ENCODE data around the gene ZNF792.

GRCh38 chr19:34997071-34997617 is 33.1 kb upstream of the ZNF792 start:
- TF ChIP-seq POLR2A (IDR thresholded peaks at IDR 0.05), result no peak
- TF ChIP-seq, protein P1, sequence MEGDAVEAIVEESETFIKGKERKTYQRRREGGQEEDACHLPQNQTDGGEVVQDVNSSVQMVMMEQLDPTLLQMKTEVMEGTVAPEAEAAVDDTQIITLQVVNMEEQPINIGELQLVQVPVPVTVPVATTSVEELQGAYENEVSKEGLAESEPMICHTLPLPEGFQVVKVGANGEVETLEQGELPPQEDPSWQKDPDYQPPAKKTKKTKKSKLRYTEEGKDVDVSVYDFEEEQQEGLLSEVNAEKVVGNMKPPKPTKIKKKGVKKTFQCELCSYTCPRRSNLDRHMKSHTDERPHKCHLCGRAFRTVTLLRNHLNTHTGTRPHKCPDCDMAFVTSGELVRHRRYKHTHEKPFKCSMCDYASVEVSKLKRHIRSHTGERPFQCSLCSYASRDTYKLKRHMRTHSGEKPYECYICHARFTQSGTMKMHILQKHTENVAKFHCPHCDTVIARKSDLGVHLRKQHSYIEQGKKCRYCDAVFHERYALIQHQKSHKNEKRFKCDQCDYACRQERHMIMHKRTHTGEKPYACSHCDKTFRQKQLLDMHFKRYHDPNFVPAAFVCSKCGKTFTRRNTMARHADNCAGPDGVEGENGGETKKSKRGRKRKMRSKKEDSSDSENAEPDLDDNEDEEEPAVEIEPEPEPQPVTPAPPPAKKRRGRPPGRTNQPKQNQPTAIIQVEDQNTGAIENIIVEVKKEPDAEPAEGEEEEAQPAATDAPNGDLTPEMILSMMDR (IDR thresholded peaks at IDR 0.05), result no peak
- no peak for TF ChIP-seq EP300 (IDR thresholded peaks at IDR 0.05)
